ENCODE results near the gene ARHGAP33. TPM values are rescaled to one million over a fixed set of nuclear protein-coding genes. Genes with fewer than 3 reads are reported as not detected.
A peak's percentile ranks its signal among the peaks of the same experiment; 100 is the strongest.

Gene ARHGAP33
- total and polyA plus RNA-seq, 8 donors: 11.4 to 35.6 (median 27.5) TPM

DNA sequence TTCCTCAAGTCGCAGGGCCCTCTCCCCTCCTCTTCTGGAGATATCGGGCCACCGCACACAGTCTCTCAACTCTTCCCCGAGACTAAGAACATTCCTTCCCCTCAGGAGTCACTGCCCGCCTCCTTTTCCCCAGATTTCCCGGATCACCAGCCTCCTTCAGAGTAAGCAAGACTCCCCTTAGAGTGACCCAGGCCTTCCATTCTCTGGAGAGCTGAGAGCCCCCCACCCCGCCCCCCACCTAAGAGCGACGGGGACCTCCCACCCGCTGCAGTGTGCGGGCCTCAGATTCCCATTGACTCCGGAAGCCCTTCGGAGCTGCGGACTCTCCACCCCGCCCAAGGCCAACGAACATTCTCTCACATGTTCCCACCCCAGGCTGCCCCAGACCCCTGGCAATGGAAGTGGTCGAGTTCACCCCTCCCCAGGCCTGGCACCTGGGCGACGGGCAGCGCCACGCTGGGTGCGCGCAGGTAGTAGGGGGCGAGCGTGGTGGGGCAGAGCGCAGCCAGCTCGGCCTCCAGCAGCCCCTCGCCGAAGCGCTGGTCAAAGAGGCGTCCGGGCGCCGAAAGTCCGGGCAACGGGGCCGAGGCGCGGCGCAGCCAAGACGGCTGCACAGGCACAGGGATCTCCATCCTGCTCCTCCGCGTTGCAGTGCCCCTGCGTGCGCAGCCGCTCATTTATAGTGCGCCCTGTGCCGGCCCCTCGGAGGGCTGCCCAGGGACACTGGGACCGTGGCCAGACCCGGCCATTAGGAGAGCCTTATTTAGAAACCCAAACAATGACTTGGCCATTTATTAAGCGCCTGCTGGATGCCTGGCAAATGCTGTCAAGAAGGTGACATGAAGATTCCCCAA, 18.8 kb upstream of the ARHGAP33 start, which contains the start of gene HSPB6:
HSPB6 (minus strand) TSS at position 653 of the 854 bp plus-strand sequence; CDS start at position 632, 21 bp downstream.
- TF ChIP-seq, protein P1, sequence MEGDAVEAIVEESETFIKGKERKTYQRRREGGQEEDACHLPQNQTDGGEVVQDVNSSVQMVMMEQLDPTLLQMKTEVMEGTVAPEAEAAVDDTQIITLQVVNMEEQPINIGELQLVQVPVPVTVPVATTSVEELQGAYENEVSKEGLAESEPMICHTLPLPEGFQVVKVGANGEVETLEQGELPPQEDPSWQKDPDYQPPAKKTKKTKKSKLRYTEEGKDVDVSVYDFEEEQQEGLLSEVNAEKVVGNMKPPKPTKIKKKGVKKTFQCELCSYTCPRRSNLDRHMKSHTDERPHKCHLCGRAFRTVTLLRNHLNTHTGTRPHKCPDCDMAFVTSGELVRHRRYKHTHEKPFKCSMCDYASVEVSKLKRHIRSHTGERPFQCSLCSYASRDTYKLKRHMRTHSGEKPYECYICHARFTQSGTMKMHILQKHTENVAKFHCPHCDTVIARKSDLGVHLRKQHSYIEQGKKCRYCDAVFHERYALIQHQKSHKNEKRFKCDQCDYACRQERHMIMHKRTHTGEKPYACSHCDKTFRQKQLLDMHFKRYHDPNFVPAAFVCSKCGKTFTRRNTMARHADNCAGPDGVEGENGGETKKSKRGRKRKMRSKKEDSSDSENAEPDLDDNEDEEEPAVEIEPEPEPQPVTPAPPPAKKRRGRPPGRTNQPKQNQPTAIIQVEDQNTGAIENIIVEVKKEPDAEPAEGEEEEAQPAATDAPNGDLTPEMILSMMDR (IDR thresholded peaks at IDR 0.05): no peak
- Histone ChIP-seq H3K4me3 (peak within 1 kb of the TSS; percentile 21 to 92), H3K27ac (peak within 1 kb of the TSS; percentile 94 to 95), H3K27me3 (peaks cover 0 to 21% of the 10 kb centered on the region in 2 donors), H3K36me3 (peaks cover 0 to 38% of the 10 kb centered on the region in 2 donors), H3K4me1 (peaks cover 13 to 41% of the 10 kb centered on the region in 2 donors), H3K9me3 (no peaks in the 10 kb centered on the region)
- intact Hi-C loops (cut with DNase I): no loop called here
- ATAC-seq (peak; percentile 5), DNase-seq (peak in 3 of 4 donors; percentile 78 to 85 (median 82))

DNA sequence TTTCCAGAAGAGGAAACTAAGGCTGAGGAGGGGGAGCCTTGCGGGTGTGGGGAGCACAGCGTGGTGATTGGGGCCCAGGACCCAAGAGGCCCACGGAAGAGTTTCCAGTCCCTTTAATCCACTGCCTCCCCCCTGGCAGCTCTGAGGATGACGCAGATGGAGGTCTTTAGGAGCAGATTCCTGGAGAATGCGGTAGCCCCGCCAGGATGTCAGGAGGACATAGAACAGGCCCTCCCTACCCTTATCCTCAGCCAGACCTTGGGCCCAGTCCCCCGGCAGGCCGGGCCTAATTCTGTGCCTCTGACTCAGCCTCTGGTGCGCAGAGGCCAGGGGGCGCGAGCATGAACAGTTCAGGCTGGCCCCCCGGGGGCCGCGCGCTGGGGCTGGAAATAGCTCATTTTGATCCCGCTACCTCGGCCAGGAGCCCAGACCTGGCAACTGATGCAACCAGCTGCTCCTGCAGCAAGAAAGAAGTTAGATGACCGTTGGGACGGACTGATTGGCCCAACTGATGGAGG, 18.1 kb upstream of the ARHGAP33 start:
- peak; percentile 39 for ATAC-seq
- TF ChIP-seq, protein P1 (IDR thresholded peaks at IDR 0.05): no peak
- H3K27ac ChIP-seq: peak overlapping the region; percentile 86 to 94
- no peaks in the 10 kb centered on the region for H3K9me3 ChIP-seq
- H3K36me3 ChIP-seq: peaks cover 0 to 38% of the 10 kb centered on the region in 2 donors
- intact Hi-C loops (cut with DNase I): no loop called here
- peaks cover 0 to 21% of the 10 kb centered on the region in 2 donors for H3K27me3 ChIP-seq
- DNase-seq: peak; percentile 81 to 92 (median 84)
- H3K4me3 ChIP-seq: peak overlapping the region; percentile 19 to 92
- H3K4me1 ChIP-seq: peaks cover 13 to 41% of the 10 kb centered on the region in 2 donors

DNA sequence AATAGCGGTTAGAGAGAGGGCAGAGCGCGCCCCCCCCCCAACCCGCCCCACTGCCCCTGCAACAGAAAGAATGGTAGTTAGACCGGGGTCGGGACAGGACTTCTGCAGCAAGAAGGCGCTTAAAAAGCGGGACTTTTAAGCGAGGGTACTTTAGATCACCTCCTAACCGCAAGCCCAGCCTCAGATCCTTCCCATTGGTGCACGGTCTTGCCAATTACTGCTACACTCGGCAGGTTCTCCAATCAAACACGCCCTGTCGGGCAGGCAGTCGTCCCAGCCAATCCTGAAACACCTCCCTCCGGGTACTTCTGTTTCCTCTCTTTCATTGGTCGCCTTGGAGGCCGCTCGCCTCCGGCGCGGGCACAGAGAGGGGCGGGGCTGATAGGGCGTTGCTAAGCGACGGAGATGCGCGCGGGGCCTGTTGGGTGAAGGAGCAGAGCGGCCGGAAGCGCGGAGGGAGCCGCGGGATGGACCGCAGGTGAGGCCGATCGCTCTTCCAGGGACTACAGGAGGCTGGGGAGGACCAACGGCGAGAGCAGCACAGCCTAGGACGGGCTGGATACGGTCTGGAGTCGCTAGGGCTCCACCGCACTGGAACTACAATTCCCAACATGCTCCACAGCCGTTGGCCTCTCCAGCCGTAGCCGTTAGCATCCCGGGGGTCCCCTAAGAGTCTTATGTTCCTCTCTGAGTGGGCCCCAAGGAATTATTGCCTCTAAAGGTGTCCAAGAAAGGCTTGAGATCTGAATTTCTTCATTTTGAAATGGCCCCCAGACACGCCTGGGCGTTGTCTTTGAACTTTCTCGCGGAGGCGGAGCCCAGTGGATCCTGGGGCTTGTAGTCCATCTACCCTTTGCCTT, 17.4 kb upstream of the ARHGAP33 start, which contains the start of gene PROSER3:
PROSER3 (plus strand) TSS at position 428 of the 860 bp plus-strand sequence; CDS start at position 468, 40 bp downstream.
- TF ChIP-seq, protein P1 (IDR thresholded peaks at IDR 0.05): no peak
- Histone ChIP-seq H3K27ac (peak within 1 kb of the TSS; percentile 94 to 95), H3K27me3 (peaks cover 0 to 21% of the 10 kb centered on the region in 2 donors), H3K9me3 (no peaks in the 10 kb centered on the region), H3K4me1 (peaks cover 13 to 41% of the 10 kb centered on the region in 2 donors), H3K36me3 (peaks cover 0 to 38% of the 10 kb centered on the region in 2 donors), H3K4me3 (peak within 1 kb of the TSS; percentile 92 to 96)
- peak; percentile 94 for ATAC-seq
- intact Hi-C loops (cut with DNase I): no loop called here
- DNase-seq: peak; percentile 96 to 99 (median 99)

DNA sequence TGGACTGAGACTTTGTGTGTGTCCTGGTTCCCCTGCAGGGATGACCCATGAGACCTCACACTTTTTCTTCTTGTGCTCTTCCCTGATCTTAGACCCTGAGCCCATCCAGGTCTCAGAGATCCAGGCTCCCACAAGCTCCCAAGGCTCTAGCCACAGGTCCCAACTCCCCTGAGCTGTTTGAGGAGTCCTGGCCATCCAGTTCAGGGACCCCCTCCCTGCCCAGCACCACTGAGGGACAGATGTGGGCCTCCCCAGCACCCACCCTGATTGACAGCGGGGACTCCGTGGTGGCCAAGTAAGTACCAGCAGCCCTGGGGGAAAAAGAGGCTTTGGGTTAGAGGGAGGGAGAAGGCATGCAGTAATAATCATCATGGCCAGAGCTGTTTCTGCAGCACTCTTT, 15.7 kb upstream of the ARHGAP33 start:
- Histone ChIP-seq H3K4me1 (peaks cover 13 to 41% of the 10 kb centered on the region in 2 donors), H3K27ac (no peak overlapping the region), H3K9me3 (no peaks in the 10 kb centered on the region), H3K36me3 (peaks cover 0 to 35% of the 10 kb centered on the region in 2 donors), H3K4me3 (no peak overlapping the region), H3K27me3 (peaks cover 0 to 21% of the 10 kb centered on the region in 2 donors)
- DNase-seq: no peak
- ATAC-seq: no peak
- TF ChIP-seq, protein P1 (IDR thresholded peaks at IDR 0.05): no peak
- intact Hi-C loops (cut with DNase I): no loop called here
